ENCODE measurements around the gene SH3D21. TPM values are rescaled to one million over a fixed set of nuclear protein-coding genes. Genes with fewer than 3 reads are reported as not detected.

Gene SH3D21
- total and polyA plus RNA-seq, 4 donors: 9.0 to 16.6 (median 11.7) TPM

DNA sequence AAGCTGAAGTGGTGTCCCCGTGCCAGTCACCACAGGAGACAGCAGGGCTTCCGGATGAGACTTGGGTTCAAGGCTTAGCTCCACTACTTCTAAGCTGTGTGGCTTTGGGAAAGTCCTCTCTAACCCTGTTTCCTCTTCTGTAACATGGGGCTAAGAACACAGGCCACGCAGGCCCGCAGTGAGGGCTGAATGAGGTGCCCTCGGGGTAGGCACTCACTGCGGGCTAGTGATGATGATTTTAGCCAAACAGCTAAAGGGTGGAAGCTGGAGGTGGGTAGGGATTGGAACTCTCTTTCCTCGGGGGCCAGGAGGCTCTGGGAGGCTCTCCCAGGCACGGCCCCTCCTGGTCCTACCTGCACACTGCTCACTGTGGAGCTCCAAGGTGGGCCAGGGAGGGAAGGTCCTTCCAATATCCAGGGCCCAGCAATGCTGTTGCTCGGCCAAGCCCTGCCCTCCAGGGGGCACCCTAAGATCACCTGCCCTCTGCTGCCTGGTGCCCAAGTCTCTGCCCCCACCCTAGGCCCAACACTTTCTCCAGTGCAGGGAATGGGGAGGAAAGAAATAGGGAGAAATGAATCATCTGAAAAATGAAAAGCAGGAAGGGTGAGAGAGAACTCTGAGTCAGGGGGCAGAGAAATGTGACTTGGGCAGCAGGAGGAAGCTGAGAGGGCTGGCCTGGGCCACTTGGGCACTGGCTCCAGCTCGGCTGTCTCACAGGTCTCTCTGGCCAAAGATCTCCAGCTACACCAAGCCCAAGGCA is 36.4 kb downstream of the SH3D21 start:
- Histone ChIP-seq H3K4me1 (ENCODE audit: control insufficient read depth in 5 of 5, insufficient read depth in 5 of 5, low read length in 5 of 5) (peaks cover 0 to 6% (median 0%) of the 10 kb centered on the region in 5 donors), H3K4me3 (no peak overlapping the region)
- DNase-seq: no peak

DNA sequence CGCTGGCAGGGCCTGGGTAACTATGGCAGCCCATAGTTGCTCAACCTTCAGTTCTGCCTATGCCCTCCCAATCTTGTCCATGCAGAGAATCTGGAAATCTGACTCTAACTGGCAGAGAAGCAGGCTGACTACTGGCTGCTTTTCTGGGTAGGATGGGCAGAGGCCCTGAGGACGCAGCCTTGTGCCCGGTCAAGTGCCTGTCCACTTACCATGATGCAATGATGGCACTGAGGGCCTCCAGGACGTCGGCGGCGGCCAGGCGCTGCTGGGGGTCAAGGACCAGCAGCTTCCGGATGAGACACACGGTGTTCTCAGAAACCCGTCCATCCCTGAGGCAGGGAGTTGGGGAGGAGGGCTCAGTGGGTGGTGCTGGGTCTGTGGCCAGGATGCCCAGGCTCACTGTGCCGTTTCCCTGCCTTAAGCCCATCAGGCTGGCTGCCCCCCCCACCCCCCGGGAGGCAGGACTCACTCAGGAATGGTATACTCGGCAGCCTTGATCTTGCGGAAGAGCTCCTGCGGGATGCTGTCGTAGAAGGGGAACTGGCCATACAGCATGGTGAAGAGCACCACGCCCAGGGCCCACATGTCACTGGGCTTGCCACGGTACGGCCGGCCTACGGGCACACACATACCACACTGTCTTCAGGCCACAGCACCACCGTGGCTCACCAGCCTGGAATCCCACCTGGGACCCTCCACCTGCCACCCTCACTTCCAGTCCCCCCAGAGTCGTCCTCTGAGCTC is 37.7 kb downstream of the SH3D21 start:
- Histone ChIP-seq H3K27me3 (ENCODE audit: control insufficient read depth in 3 of 3, insufficient read depth in 3 of 3, low read length in 2 of 3) (no peaks in the 10 kb centered on the region), H3K27ac (ENCODE audit: low read depth in 1 of 2, low read length in 1 of 2) (no peak overlapping the region), H3K4me1 (ENCODE audit: control insufficient read depth in 5 of 5, insufficient read depth in 5 of 5, low read length in 5 of 5) (no peaks in the 10 kb centered on the region), H3K9me3 (ENCODE audit: control insufficient read depth in 4 of 4, insufficient read depth in 3 of 4, low read length in 3 of 4) (no peaks in the 10 kb centered on the region), H3K4me3 (no peak overlapping the region), H3K36me3 (ENCODE audit: control insufficient read depth in 4 of 4, insufficient read depth in 4 of 4, low read length in 4 of 4) (peaks cover 8 to 68% (median 17%) of the 10 kb centered on the region in 4 donors), H3K9ac (ENCODE audit: insufficient read depth in 1 of 2, low read length in 2 of 2) (no peak overlapping the region)
- DNase-seq (no peak), ATAC-seq (ENCODE audit: insufficient read depth, low FRiP score) (no peak)
- WGBS, 2 donors: 92% methylated on average over 23 to 24 of the region's 24 CpGs
- TF ChIP-seq, protein P1, sequence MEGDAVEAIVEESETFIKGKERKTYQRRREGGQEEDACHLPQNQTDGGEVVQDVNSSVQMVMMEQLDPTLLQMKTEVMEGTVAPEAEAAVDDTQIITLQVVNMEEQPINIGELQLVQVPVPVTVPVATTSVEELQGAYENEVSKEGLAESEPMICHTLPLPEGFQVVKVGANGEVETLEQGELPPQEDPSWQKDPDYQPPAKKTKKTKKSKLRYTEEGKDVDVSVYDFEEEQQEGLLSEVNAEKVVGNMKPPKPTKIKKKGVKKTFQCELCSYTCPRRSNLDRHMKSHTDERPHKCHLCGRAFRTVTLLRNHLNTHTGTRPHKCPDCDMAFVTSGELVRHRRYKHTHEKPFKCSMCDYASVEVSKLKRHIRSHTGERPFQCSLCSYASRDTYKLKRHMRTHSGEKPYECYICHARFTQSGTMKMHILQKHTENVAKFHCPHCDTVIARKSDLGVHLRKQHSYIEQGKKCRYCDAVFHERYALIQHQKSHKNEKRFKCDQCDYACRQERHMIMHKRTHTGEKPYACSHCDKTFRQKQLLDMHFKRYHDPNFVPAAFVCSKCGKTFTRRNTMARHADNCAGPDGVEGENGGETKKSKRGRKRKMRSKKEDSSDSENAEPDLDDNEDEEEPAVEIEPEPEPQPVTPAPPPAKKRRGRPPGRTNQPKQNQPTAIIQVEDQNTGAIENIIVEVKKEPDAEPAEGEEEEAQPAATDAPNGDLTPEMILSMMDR (IDR thresholded peaks at IDR 0.05; ENCODE audit: control extremely low read depth, extremely low read depth): no peak

More for the DNA sequence above, 36.4 kb downstream of the SH3D21 start:
- no peaks in the 10 kb centered on the region for H3K9me3 ChIP-seq (ENCODE audit: control insufficient read depth in 4 of 4, insufficient read depth in 3 of 4, low read length in 3 of 4)
- peak overlapping the region in 1 of 2 donors; percentile 44 for H3K27ac ChIP-seq (ENCODE audit: low read depth in 1 of 2, low read length in 1 of 2)
- no peak overlapping the region for H3K9ac ChIP-seq (ENCODE audit: insufficient read depth in 1 of 2, low read length in 2 of 2)
- peaks cover 0 to 59% (median 11%) of the 10 kb centered on the region in 4 donors for H3K36me3 ChIP-seq (ENCODE audit: control insufficient read depth in 4 of 4, insufficient read depth in 4 of 4, low read length in 4 of 4)
- peak; percentile 58 for ATAC-seq (ENCODE audit: insufficient read depth, low FRiP score)
- H3K27me3 ChIP-seq (ENCODE audit: control insufficient read depth in 3 of 3, insufficient read depth in 3 of 3, low read length in 2 of 3): no peaks in the 10 kb centered on the region
- TF ChIP-seq, protein P1 (IDR thresholded peaks at IDR 0.05; ENCODE audit: control extremely low read depth, extremely low read depth): peak; percentile 76
- 81 to 85% methylated on average over 10 of the region's 10 CpGs for whole genome bisulfite sequencing, 2 donors

DNA sequence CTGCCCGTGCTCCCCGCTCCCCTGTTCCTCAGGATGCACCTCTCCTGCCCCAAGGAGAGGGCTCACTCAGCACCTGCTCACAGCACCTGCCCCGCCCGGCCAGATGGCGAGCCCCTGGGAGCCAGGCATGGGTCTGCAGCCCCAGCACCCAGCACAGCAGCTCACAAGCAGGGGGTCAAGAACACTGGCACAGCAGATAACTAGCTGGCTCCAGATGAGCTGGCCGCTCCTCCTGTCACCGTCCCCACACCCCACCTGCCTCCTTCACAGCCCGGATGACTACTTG is 38.2 kb downstream of the SH3D21 start:
- 93 to 95% methylated on average over 8 of the region's 8 CpGs for WGBS, 2 donors
- Histone ChIP-seq H3K36me3 (ENCODE audit: control insufficient read depth in 4 of 4, insufficient read depth in 4 of 4, low read length in 4 of 4) (peaks cover 8 to 68% (median 18%) of the 10 kb centered on the region in 4 donors), H3K4me1 (ENCODE audit: control insufficient read depth in 5 of 5, insufficient read depth in 5 of 5, low read length in 5 of 5) (no peaks in the 10 kb centered on the region), H3K9me3 (ENCODE audit: control insufficient read depth in 4 of 4, insufficient read depth in 3 of 4, low read length in 3 of 4) (no peaks in the 10 kb centered on the region), H3K4me3 (no peak overlapping the region), H3K27ac (ENCODE audit: low read depth in 1 of 2, low read length in 1 of 2) (no peak overlapping the region), H3K9ac (ENCODE audit: insufficient read depth in 1 of 2, low read length in 2 of 2) (no peak overlapping the region), H3K27me3 (ENCODE audit: control insufficient read depth in 3 of 3, insufficient read depth in 3 of 3, low read length in 2 of 3) (no peaks in the 10 kb centered on the region)
- TF ChIP-seq, protein P1 (IDR thresholded peaks at IDR 0.05; ENCODE audit: control extremely low read depth, extremely low read depth): no peak
- ATAC-seq (ENCODE audit: insufficient read depth, low FRiP score) (no peak), DNase-seq (no peak)

Measured in lung (tissue), 12 donors.